Mucosa of gallbladder (tissue), 1 donor: ENCODE data around the gene COX7B2. TPM values are rescaled to one million over a fixed set of nuclear protein-coding genes. Genes with fewer than 3 reads are reported as not detected.

Source experiments
- DNase-seq: peaks from one replicate; pipeline ENCODE4 v3.0.0-alpha.2; 2020; ENCODE audit warnings: low spot score
- total RNA-seq: library from RNA; stranded (reverse); gene quantifications from one replicate; pipeline ENCODE4 v1.2.1, GENCODE V29; 2021
- donor health status: DM: no; HTN: no; CAD: no.

Gene COX7B2
- total RNA-seq, 1 donor from 2014 or later: not detected

DNA sequence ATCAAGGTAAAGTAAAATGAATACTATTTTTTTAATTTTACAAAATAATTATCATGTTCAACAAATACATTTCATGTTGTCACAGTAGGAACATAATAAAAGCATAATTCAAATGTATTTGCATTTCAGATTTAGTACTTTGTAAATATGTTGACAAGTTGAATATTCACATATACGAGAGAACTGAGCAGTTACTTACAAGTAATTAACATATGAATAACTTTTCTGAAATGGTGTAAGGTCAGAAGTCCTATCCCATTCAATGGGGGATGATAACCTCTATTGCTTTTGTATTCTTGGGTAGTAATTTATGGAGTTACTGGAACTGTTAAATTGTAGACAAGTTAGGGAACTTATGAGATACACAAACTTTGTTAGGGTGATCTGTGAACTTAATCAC is 191.1 kb downstream of the COX7B2 start:
- DNase-seq: no peak

DNA sequence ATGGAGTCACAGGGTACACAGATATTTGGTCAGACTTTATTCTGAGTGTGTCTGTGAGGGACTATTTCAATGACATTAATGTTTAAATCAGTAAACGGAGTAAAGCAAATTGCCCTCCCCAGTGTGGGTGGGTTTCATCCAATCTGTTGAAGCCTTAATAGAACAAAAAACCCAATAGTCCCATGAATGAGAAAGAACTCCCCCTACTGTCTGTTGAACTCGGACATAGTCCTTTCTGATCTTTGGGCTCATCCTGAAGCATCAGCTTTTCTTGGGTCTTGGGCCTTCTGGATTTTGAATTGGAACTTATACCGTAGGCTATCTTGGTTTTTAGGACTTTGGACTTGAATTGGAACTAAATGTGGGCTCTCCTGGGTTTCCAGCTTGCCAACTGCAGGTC is 193.6 kb downstream of the COX7B2 start:
- DNase-seq: no peak

DNA sequence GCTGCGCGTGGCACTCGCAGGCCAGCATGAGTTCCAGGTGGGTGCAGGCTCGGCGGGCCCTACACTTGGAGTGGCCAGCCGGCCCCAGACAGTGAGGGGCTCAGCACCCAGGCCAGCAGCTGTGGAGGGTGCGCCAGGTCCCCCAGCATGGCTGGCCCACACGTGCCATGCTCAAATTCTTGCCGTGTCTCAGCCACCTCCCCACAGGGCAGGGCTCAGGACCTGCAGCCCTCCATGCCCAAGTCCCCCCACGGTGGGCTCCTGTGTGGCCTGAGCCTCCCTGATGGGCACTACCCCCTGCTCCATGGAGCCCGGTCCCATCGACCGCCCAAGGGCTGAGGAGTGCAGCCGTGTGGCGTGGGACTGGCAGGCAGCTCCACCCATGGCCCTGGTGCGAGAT is 210.2 kb downstream of the COX7B2 start:
- DNase-seq: no peak

Other genes with a start within 250 kb of the COX7B2 start
- gene GABRA4, start 84.3 kb upstream of the COX7B2 start, total RNA-seq: 1.2 TPM
- gene GABRB1, start 122.3 kb upstream of the COX7B2 start, total RNA-seq: 0.55 TPM